NCI-H2227 treated with DMSO at 0.1 percent for 48 hours (cell line): ENCODE data around the gene CLOCK.

Experiments used
- DNase-seq: peaks from one replicate; lab custom pipeline; 2025; lab: John Stamatoyannopoulos, UW

The CLOCK gene

GRCh38 chr4:55381502-55381901 lies 165.2 kb downstream of the CLOCK start:
- DNase-seq, result no peak

GRCh38 chr4:55380576-55380975 lies 166.1 kb downstream of the CLOCK start:
- no peak for DNase-seq

- no peak for DNase-seq
Measured at GRCh38 chr4:55378617-55379467, 167.9 kb downstream of the CLOCK start.
